Caki2 (cell line): ENCODE results near the gene RAB4B. TPM values are rescaled to one million over a fixed set of nuclear protein-coding genes. Genes with fewer than 3 reads are reported as not detected.
"Not testable (repeated sequence)": the region's sequence is repeated elsewhere in the genome, so short reads cannot be mapped to it uniquely, and the experiment has no call there.

Source experiments
- DNase-seq: peaks from one replicate; pipeline ENCODE4 v3.0.0-alpha.2; 2015; ENCODE audit warnings: low read depth
- in situ Hi-C: cut with HindIII; loops from 2 replicates; pipeline ENCODE4 v1.10.0; 2016; ENCODE audit warnings: low sequenced_read_pairs, low pct_unique_long_range_greater_than_20kb, mixed read lengths
- total RNA-seq: library from RNA; depleted of rRNA; stranded (reverse); fragments of >200 nt; shearing (Covaris generic); gene quantifications from 2 replicates; pipeline ENCODE4 v1.2.3, GENCODE V29; 2014; ENCODE audit warnings: low replicate concordance

The RAB4B gene
- total RNA-seq, 1 experiment from 2014 or later, result 62.7 TPM

DNA sequence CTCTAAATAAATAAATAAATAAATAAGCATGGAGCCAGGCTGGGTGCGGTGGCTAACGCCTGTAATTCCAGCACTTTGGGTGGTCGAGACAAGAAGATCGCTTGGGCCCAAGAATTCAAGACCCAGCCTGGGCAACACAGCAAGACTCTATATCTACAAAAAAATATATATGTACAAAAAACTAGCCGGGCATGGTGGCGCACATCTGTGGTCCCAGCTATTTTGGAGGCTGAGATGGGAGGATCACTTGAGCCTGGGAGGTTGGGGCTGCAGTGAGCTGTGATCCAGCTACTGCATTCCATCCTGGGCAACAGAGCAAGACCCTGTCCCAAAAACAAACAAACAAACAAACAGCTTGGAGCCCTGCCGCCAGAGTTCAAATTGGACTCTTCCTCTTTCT is 30.5 kb upstream of the RAB4B start:
- DNase-seq, result no peak
- in situ Hi-C loops, result no loop called here

GRCh38 chr19:40750058-40750873 is 27.8 kb upstream of the RAB4B start, which contains the start of gene ACTMAP:
TSS of gene ACTMAP (minus strand) at chr19:40750477. CDS start at chr19:40749803, 674 bp downstream.
- peak; percentile 100 for DNase-seq
- in situ Hi-C loops, result no loop called here

- in situ Hi-C loops, result no loop called here
- no peak for DNase-seq
Measured at GRCh38 chr19:40750874-40751537, 27.0 kb upstream of the RAB4B start, which contains the start of gene SNRPA. TSS of gene SNRPA (plus strand) at chr19:40751203. CDS start at chr19:40751409, 206 bp downstream.

DNA sequence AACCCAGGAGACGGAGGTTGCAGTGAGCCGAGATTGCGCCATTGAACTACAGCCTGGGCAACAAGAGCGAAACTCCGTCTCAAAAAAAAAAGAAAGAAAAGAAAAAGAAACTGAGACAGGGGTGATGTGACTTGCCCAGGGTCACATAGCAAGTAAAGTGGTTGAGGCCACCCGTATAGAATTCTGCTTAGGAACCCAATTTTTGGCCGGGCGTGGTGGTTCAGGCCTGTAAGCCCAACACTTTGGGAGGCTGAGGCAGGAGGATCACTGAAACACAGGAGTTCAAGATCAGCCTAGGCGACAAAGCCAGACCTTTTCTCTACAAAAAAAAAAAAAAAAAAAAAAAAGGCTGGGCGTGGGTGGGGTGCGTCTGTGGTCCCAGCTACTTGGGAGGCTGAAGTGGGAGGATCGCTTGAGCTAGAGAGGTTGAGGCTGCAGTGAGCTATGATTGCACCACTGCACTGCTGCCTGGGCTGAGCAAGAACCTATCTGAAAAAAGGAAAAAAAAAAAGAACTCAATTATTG is 25.7 kb upstream of the RAB4B start:
- in situ Hi-C loops, result no loop called here
- no peak for DNase-seq

DNA sequence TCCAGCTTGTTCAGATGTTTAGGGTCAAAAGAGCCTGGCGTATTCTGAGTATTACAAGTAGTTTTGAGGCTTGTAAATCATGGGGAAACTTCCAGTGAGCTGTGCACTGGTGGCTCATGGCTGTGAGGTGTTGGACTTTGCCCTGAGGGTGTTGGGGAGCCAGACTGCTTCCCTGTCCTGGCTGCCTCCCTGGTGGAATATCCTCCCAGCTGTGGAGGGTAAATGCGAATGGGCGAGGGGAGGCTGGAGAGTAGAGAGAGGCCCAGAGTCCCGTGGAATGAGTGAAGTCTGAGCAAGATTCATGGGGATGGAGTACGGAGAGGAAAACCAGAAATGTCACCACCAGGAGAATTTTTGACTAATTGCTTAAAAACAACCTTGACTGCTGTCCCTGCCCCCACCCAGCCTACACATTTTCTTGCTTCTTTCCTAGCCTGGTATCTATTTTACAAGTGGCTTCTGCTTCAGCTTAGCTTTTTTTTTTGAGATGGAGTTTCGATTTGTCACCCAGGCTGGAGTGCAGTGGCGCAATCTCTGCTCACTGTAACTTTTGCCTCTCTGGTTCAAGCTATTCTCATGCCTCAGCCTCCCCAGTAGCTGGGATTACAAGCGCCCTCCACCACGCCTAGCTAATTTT is 23.3 kb upstream of the RAB4B start:
- DNase-seq, result no peak
- in situ Hi-C loops, result no loop called here

GRCh38 chr19:40755248-40755624 is 22.8 kb upstream of the RAB4B start:
- no peak for DNase-seq
- in situ Hi-C loops, result no loop called here

DNA sequence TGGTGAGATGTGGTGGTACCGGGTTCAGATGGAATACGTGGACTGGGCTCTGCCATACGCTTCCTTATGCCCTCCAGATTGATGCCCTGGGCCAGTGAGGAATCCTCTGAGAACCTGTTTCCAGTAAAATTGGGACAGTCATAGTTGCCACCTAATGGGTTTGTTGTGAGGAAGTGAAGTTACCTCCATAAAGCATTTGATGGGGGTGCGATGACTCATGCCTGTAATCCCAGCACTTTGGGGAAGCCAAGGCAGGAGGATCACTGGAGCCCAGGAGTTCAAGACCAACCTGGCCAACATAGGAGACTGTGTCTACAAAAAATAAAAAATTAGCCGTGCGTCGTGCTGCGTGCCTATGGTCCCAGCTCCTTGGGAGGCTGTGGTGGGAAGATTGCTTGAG is 22.3 kb upstream of the RAB4B start:
- in situ Hi-C loops, result no loop called here
- DNase-seq, result no peak

- no peak for DNase-seq
Measured at GRCh38 chr19:40756502-40757110, 21.4 kb upstream of the RAB4B start.

GRCh38 chr19:40758491-40758890 is 19.6 kb upstream of the RAB4B start:
- no peak for DNase-seq
- in situ Hi-C loops, result no loop called here

More at GRCh38 chr19:40756502-40757110, 21.4 kb upstream of the RAB4B start:
- in situ Hi-C loops, result no loop called here

- in situ Hi-C loops, result no loop called here
- DNase-seq, result no peak
Measured at GRCh38 chr19:40759352-40759751, 18.7 kb upstream of the RAB4B start.

DNA sequence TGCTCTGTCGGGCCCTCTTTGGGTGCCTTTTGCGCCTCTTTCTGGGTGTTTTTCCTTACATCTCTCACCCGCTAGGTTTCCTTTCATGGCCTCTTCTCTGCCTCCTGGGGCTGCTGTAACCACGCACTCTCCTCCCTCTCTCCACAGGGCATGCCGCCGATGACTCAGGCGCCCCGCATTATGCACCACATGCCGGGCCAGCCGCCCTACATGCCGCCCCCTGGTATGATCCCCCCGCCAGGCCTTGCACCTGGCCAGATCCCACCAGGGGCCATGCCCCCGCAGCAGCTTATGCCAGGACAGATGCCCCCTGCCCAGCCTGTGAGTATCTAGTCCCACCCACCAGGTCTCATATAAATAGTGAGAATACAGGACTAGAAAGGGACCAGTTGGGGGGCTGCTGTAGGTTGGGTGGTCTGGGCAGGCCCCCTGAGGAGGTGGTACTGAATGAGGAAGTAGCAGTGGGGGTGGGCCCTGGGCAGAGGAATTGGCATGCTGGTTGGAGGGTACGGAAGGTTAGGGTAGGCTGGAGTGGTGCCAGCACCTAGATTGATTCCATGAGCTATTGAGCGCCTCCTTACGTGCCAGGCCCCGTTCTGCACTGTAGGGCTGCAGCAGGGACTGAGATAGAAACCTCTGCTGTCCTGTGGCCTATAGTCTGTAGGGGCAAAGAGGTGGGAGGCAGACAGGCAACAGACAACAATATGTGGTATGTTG is 15.1 kb upstream of the RAB4B start:
- no peak for DNase-seq
- in situ Hi-C loops, result no loop called here

GRCh38 chr19:40763526-40763925 is 14.5 kb upstream of the RAB4B start:
- in situ Hi-C loops, result no loop called here
- DNase-seq, result no peak

- in situ Hi-C loops, result no loop called here
- DNase-seq, result no peak
Measured at GRCh38 chr19:40763963-40764362, 14.1 kb upstream of the RAB4B start.

DNA sequence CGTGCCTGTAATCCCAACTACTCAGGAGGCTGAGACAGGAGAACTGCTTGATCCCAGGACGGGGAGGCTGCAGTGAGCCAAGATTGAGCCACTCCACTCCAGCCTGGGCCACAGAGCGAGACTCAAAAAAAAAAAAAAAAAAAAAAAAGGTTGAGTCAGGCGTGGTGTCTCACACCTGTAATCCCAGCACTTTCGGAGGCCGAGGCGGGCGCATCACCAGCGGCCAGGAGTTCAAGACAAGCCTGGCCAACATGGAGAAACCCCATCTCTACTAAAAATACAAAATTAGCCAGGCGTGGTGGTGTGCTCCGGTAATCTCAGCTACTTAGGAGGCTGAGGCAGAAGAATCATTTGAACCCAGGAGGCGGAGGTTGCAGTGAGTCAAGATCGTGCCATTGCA is 11.7 kb upstream of the RAB4B start:
- in situ Hi-C loops, DNase-seq: not testable (repeated sequence)

- DNase-seq, result no peak
- in situ Hi-C loops, result no loop called here
Measured at GRCh38 chr19:40768869-40769268, 9.2 kb upstream of the RAB4B start.

DNA sequence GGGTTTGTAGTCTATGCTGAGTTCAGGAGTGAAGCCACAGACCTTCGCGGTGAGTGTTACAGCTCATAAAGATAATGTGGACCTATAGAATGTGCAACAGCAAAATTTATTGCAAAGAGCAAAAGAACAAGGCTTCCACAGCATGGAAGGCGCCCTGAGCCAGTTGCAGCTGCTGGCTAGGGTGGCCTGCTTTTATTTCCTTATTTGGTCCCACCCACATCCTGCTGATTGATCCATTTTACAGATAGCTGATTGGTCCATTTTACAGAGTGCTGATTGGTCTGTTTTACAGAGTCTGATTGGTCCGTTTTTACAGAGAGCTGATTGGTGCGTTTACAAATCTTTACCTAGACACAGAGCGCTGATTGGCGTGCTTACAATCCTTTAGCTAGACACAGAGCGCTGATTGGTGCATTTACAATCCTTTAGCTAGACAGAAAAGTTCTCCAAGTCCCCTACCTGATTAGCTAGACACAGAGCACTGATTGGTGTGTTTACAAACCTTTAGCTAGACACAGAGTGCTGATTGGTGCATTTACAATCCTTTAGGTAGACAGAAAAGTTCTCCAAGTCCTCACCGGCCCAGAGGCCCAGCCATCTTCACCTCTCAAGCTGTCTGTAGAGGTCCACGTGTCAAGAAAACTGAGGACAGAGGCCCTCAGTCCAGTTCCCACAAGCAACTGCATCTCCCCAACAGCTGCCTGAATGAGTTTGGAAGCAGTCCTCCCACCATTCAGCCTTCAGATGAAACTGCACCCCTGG is 6.8 kb upstream of the RAB4B start:
- in situ Hi-C loops, result not testable (repeated sequence)

DNA sequence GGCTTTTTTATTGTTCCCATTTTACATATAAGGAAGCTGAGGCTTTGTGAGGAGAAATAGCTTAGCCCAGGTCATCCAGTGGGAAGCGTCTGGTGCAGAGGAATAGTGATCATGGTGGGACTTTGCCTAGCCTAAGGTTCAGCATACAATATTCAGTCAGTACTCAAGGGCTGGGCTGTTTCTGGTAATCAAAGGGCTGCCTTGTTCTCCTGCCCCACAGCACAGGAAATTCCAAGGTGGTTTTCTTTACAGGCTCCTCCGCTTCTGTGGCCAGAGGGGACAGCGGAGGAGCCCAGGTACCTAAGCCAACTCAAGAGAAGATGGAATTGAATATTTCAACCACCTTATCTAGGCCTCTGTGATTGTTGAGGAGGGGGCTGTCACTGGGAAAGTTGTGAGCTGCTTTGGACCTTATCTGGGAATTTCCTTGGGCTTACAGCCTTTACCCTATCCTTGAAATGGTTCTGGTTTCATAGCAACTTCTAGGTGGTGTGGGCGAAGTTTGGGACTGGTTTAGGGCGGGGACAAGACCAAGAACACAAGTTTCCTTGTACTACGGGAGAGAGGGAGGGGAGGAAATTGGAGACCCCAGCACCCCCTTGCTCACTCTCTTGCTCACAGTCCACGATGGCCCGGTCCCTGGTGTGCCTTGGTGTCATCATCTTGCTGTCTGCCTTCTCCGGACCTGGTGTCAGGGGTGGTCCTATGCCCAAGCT is 3.0 kb upstream of the RAB4B start, which contains the start of gene MIA:
TSS of gene MIA (plus strand) at position 606 of the 716 bp plus-strand sequence. CDS start at position 628, 22 bp downstream.
- DNase-seq, result no peak
- in situ Hi-C loops, result no loop called here

More for the DNA sequence above, 6.8 kb upstream of the RAB4B start:
- DNase-seq, result peak; percentile 60
